DOHH2 (cell line): ENCODE data around the gene GRB10.

Experiments used
- H3F3A ChIP-seq: fragments of 200-600 bp; sonication (generic), shearing (Covaris generic); 2 replicates; pipeline ENCODE4 v1.6.0; 2016; ENCODE audit warnings: antibody characterized with exemption, mild to moderate bottlenecking; ENCODE audit not compliant: control insufficient read depth, insufficient read depth
- H3K27ac ChIP-seq: fragments of 200-600 bp; sonication (generic); 2 replicates; pipeline ENCODE4 v1.5.1; 2014; ENCODE audit warnings: low read depth, mild to moderate bottlenecking, low read length, moderate library complexity
- H3K27me3 ChIP-seq: fragments of 200-600 bp; sonication (generic); 2 replicates; pipeline ENCODE4 v1.6.1; 2014; ENCODE audit warnings: mild to moderate bottlenecking, low read length, mixed read lengths; ENCODE audit not compliant: control insufficient read depth
- H3K36me3 ChIP-seq: fragments of 200-600 bp; sonication (generic); 2 replicates; pipeline ENCODE4 v1.6.1; 2014; ENCODE audit warnings: mild to moderate bottlenecking, low read length, moderate library complexity, mixed read lengths; ENCODE audit not compliant: control insufficient read depth
- H3K4me1 ChIP-seq: fragments of 200-600 bp; sonication (generic); 2 replicates; pipeline ENCODE4 v1.6.1; 2014; ENCODE audit warnings: mild to moderate bottlenecking, low read length, mixed read lengths; ENCODE audit not compliant: control insufficient read depth
- H3K4me2 ChIP-seq: fragments of 200-600 bp; sonication (generic); 2 replicates; pipeline ENCODE4 v1.6.0; 2014; ENCODE audit warnings: mild to moderate bottlenecking, low read length, moderate library complexity
- H3K4me3 ChIP-seq: fragments of 200-600 bp; sonication (generic); 2 replicates; pipeline ENCODE4 v1.5.1; 2014; ENCODE audit warnings: mild to moderate bottlenecking, low read length, mixed read lengths
- H3K79me2 ChIP-seq: fragments of 200-600 bp; sonication (generic); 2 replicates; pipeline ENCODE4 v1.6.1; 2014; ENCODE audit warnings: mild to moderate bottlenecking, low read length, mixed read lengths; ENCODE audit not compliant: control insufficient read depth
- H3K9me2 ChIP-seq: fragments of 200-600 bp; sonication (generic); replicated peaks from 2 replicates; pipeline ENCODE4 v1.6.1; 2014; ENCODE audit warnings: mild to moderate bottlenecking, low read length, mixed read lengths; ENCODE audit not compliant: control insufficient read depth
- H3K9me3 ChIP-seq: fragments of 200-600 bp; sonication (generic); 2 replicates; pipeline ENCODE4 v1.6.1; 2014; ENCODE audit warnings: antibody characterized with exemption, low read length, mixed read lengths; ENCODE audit not compliant: control insufficient read depth, insufficient read depth
- H4K20me1 ChIP-seq: fragments of 200-600 bp; sonication (generic); 2 replicates; pipeline ENCODE4 v1.6.0; 2014; ENCODE audit warnings: low read depth, mild to moderate bottlenecking, antibody characterized with exemption, low read length, moderate library complexity; ENCODE audit not compliant: control insufficient read depth, insufficient read depth
- EZH2phosphoT487 ChIP-seq: fragments of 200-600 bp; sonication (generic); IDR thresholded peaks from 2 replicates; pipeline ENCODE4 v1.6.1; 2017; ENCODE audit warnings: borderline replicate concordance, mild to moderate bottlenecking, antibody characterized with exemption, low read length, moderate library complexity, mixed read lengths
- TF ChIP-seq, protein P1 (sequence below): fragments of 200-600 bp; sonication (generic); IDR thresholded peaks from one replicate; pipeline ENCODE4 v1.5.1; 2014; ENCODE audit warnings: antibody characterized with exemption, mild to moderate bottlenecking, low read depth, low read length; ENCODE audit not compliant: poor library complexity, severe bottlenecking

The GRB10 gene

DNA sequence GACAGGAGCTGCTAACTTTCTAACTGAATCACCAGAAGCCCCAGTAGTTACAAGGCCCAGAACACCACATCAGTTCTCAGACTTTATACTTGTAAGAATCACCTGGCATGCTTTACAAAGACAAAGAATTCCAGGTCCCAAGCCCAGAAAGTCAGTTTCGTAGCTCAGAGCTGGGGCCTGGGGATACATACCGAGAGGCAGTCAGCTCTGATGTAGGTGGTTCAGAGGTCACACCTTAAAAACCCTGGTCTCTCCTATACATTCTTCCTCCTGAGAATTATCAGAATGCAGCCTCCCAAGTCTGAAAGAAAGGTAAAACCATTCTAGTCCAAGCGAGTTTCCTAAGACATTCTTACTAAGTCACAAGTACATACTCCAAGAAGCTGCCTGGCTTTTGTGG lies 2.3 kb downstream of the GRB10 start:
- no peak for TF ChIP-seq EZH2phosphoT487
- TF ChIP-seq, protein P1, sequence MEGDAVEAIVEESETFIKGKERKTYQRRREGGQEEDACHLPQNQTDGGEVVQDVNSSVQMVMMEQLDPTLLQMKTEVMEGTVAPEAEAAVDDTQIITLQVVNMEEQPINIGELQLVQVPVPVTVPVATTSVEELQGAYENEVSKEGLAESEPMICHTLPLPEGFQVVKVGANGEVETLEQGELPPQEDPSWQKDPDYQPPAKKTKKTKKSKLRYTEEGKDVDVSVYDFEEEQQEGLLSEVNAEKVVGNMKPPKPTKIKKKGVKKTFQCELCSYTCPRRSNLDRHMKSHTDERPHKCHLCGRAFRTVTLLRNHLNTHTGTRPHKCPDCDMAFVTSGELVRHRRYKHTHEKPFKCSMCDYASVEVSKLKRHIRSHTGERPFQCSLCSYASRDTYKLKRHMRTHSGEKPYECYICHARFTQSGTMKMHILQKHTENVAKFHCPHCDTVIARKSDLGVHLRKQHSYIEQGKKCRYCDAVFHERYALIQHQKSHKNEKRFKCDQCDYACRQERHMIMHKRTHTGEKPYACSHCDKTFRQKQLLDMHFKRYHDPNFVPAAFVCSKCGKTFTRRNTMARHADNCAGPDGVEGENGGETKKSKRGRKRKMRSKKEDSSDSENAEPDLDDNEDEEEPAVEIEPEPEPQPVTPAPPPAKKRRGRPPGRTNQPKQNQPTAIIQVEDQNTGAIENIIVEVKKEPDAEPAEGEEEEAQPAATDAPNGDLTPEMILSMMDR: no peak
- no peaks in the 10 kb centered on the region for H3K36me3 ChIP-seq
- H3K4me1 ChIP-seq: no peaks in the 10 kb centered on the region
- peaks cover 7% of the 10 kb centered on the region; the same call in 1 of the 2 replicates for H3K9me3 ChIP-seq
- H3K9me2 ChIP-seq: no peaks in the 10 kb centered on the region
- H3K4me2 ChIP-seq: no peak overlapping the region
- no peak overlapping the region for H3K4me3 ChIP-seq
- H3F3A ChIP-seq: no peaks in the 10 kb centered on the region
- no peaks in the 10 kb centered on the region for H4K20me1 ChIP-seq
- H3K27me3 ChIP-seq: no peaks in the 10 kb centered on the region
- H3K27ac ChIP-seq: no peak overlapping the region
- no peaks in the 10 kb centered on the region for H3K79me2 ChIP-seq

DNA sequence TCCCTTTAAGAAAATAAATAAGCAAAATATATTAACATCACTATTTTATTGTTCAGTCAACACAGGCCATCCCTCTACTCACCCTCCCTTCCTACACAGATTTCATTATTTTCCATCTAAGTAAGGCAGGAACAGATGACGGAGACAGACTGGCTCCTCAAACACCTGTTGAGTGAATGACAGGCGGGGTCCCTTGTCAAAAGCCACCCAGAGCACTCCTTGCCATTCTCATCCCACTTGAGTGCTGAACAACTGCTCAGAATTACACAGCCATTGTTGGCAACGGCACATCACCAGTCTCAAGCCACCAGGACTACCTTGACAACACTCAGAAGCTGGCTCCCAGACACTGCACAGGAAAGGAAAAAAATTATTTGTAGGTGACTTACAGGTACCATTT lies 3.3 kb downstream of the GRB10 start:
- H3K27ac ChIP-seq: no peak overlapping the region
- H3K4me3 ChIP-seq: no peak overlapping the region
- H3K9me2 ChIP-seq: no peaks in the 10 kb centered on the region
- TF ChIP-seq, protein P1: no peak
- no peak for TF ChIP-seq EZH2phosphoT487
- H4K20me1 ChIP-seq: no peaks in the 10 kb centered on the region
- peaks cover 7% of the 10 kb centered on the region; the same call in 1 of the 2 replicates for H3K9me3 ChIP-seq
- no peaks in the 10 kb centered on the region for H3K36me3 ChIP-seq
- no peaks in the 10 kb centered on the region for H3F3A ChIP-seq
- H3K4me2 ChIP-seq: no peak overlapping the region
- H3K27me3 ChIP-seq: no peaks in the 10 kb centered on the region
- H3K79me2 ChIP-seq: no peaks in the 10 kb centered on the region
- no peaks in the 10 kb centered on the region for H3K4me1 ChIP-seq

- H3K27ac ChIP-seq: no peak overlapping the region
- no peak overlapping the region for H3K4me3 ChIP-seq
- TF ChIP-seq, protein P1: no peak
- TF ChIP-seq EZH2phosphoT487: no peak
- no peaks in the 10 kb centered on the region for H4K20me1 ChIP-seq
- no peaks in the 10 kb centered on the region for H3K36me3 ChIP-seq
- H3K79me2 ChIP-seq: no peaks in the 10 kb centered on the region
- H3K4me2 ChIP-seq: no peak overlapping the region
- H3K9me3 ChIP-seq: peaks cover 7% of the 10 kb centered on the region; the same call in 1 of the 2 replicates
- H3K4me1 ChIP-seq: no peaks in the 10 kb centered on the region
- no peaks in the 10 kb centered on the region for H3F3A ChIP-seq
- H3K9me2 ChIP-seq: no peaks in the 10 kb centered on the region
- H3K27me3 ChIP-seq: no peaks in the 10 kb centered on the region
These were observed 4.5 kb downstream of the GRB10 start for GRCh38 chr7:50778189-50778588.

GRCh38 chr7:50775836-50776235 lies 6.9 kb downstream of the GRB10 start:
- no peaks in the 10 kb centered on the region for H3K4me1 ChIP-seq
- no peaks in the 10 kb centered on the region for H3K36me3 ChIP-seq
- TF ChIP-seq EZH2phosphoT487: no peak
- TF ChIP-seq, protein P1: no peak
- H3K27ac ChIP-seq: no peak overlapping the region
- no peaks in the 10 kb centered on the region for H3K79me2 ChIP-seq
- no peaks in the 10 kb centered on the region for H3K9me3 ChIP-seq
- no peak overlapping the region for H3K4me3 ChIP-seq
- H4K20me1 ChIP-seq: no peaks in the 10 kb centered on the region
- H3F3A ChIP-seq: no peaks in the 10 kb centered on the region
- no peaks in the 10 kb centered on the region for H3K9me2 ChIP-seq
- H3K27me3 ChIP-seq: no peaks in the 10 kb centered on the region
- H3K4me2 ChIP-seq: no peak overlapping the region
